ENCODE data around the gene CYBB. TPM values are rescaled to one million over a fixed set of nuclear protein-coding genes. Genes with fewer than 3 reads are reported as not detected.
"Not testable (repeated sequence)": the region's sequence is repeated elsewhere in the genome, so short reads cannot be mapped to it uniquely, and the experiment has no call there.

CYBB gene
- 10 to 100 TPM in 11 of 12 donors, not detected in 1; 11.2 to 28.6 (median 19.2) TPM for polyA plus RNA-seq (ENCODE audit: insufficient read length in 12 of 12)
- long read RNA-seq, donor 1, full-length matches to known transcripts: 2 of 2 reads
- long read RNA-seq, donor 1, partial matches to known transcripts: 0 of 2 reads
- long read RNA-seq, donor 1, other reads (novel, unspliced or antisense): 0 of 2 reads
- long read RNA-seq, donor 2, full-length matches to known transcripts: 6 of 20 reads
- long read RNA-seq, donor 2, partial matches to known transcripts: 14 of 20 reads
- long read RNA-seq, donor 2, other reads (novel, unspliced or antisense): 0 of 20 reads
- long read RNA-seq, donor 3, full-length matches to known transcripts: 2 of 2 reads
- long read RNA-seq, donor 3, partial matches to known transcripts: 0 of 2 reads
- long read RNA-seq, donor 3, other reads (novel, unspliced or antisense): 0 of 2 reads
- long read RNA-seq, donor 4, full-length matches to known transcripts: 1 of 1 reads
- long read RNA-seq, donor 4, partial matches to known transcripts: 0 of 1 reads
- long read RNA-seq, donor 4, other reads (novel, unspliced or antisense): 0 of 1 reads
- long read RNA-seq, donor 5: 0 reads
- long read RNA-seq, donor 6, full-length matches to known transcripts: 2 of 2 reads
- long read RNA-seq, donor 6, partial matches to known transcripts: 0 of 2 reads
- long read RNA-seq, donor 6, other reads (novel, unspliced or antisense): 0 of 2 reads
- long read RNA-seq, donor 7, full-length matches to known transcripts: 2 of 2 reads
- long read RNA-seq, donor 7, partial matches to known transcripts: 0 of 2 reads
- long read RNA-seq, donor 7, other reads (novel, unspliced or antisense): 0 of 2 reads
- long read RNA-seq, donor 8, full-length matches to known transcripts: 2 of 2 reads
- long read RNA-seq, donor 8, partial matches to known transcripts: 0 of 2 reads
- long read RNA-seq, donor 8, other reads (novel, unspliced or antisense): 0 of 2 reads
- long read RNA-seq, donor 9, full-length matches to known transcripts: 2 of 2 reads
- long read RNA-seq, donor 9, partial matches to known transcripts: 0 of 2 reads
- long read RNA-seq, donor 9, other reads (novel, unspliced or antisense): 0 of 2 reads
- long read RNA-seq, donor 10, full-length matches to known transcripts: 3 of 3 reads
- long read RNA-seq, donor 10, partial matches to known transcripts: 0 of 3 reads
- long read RNA-seq, donor 10, other reads (novel, unspliced or antisense): 0 of 3 reads
- long read RNA-seq, donor 11, full-length matches to known transcripts: 4 of 18 reads
- long read RNA-seq, donor 11, partial matches to known transcripts: 14 of 18 reads
- long read RNA-seq, donor 11, other reads (novel, unspliced or antisense): 0 of 18 reads

- DNase-seq: no peak
These were observed at the start of gene CYBB for GRCh38 chrX:37779857-37780256. TSS of gene CYBB (plus strand) at chrX:37780059. CDS start at chrX:37780078, 19 bp downstream.

- DNase-seq: peak; percentile 65
These were observed 34.5 kb upstream of the CYBB start for GRCh38 chrX:37745354-37745753.

DNA sequence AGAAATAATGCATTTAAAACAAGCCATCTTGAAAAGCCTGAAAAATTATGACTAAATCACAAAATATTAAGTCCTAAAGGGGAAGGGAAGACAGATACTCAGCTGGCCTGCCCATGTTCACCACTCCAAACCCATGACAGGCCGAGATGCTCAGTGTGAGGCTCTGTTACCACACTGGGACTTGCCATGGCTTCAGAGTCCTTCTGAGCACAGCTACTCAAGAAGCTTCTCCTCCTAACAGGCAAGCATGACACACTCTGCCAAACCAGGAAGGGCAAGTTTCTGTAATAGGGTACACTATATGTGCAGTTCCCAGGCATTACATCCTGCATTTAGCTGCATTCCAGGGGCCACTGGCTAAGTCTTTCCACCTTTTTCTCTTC, 34.0 kb upstream of the CYBB start:
- DNase-seq: no peak

- no peak for DNase-seq
These were observed 33.5 kb upstream of the CYBB start for GRCh38 chrX:37746218-37746941.

GRCh38 chrX:37746951-37747350, 32.9 kb upstream of the CYBB start:
- DNase-seq: no peak

DNA sequence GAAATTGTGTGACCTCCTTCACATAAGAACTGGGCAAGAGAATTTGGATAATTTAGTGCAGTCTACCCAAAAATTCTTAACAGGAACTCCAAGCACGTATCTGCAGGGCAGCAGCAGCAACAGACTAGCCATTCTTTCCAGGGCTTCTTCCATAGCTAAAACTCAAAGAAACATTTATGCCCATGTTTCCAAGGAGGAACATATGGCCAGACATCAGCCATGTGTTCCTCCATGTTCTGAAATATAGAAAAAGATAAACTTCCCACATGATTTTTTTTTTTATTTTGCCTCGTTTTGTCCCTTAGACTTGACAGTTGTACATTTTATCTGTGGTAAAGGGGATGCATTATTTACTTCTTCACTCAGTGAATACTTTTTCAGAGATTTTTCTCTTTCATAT, 27.6 kb upstream of the CYBB start:
- no peak for DNase-seq

DNA sequence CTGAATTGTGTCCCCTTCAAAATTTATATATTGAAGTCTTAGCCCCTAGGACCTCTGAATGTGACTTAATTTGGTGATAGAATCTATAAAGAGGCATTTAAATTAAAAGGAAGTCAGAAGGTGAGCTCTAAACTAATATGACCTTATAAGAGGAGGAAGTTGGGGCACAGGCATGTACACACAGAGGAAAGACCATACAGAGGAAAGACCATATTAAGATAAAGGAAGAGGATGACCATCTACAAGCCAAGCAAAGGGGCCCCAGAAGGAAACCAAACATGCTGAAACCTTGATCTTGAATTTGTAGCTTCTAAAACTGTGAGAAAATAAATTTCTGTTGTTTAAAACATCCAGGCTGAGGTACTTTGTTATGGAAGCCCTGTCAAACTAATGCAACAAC, 26.9 kb upstream of the CYBB start:
- DNase-seq: no peak

DNA sequence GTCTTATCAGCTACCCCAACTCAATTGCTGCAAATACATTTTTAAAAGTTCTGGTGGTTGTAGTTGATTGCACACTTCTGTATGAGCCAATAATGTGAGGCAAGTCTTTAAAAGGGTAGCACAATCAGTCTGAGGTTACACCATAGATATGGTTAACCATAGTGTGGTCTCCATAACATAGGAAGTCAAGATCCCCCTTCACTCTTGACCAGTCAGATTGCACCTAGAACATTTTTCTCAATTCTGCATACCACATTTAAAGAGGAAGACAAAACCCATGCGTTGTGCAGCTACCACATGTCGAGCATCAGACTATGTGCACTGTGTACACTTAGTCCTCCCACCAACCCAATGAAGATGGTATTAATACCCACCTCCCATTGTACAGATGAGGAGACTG, 26.5 kb upstream of the CYBB start:
- no peak for DNase-seq

GRCh38 chrX:37754516-37754915, 25.3 kb upstream of the CYBB start:
- DNase-seq: no peak

GRCh38 chrX:37755025-37755424, 24.8 kb upstream of the CYBB start:
- no peak for DNase-seq

DNA sequence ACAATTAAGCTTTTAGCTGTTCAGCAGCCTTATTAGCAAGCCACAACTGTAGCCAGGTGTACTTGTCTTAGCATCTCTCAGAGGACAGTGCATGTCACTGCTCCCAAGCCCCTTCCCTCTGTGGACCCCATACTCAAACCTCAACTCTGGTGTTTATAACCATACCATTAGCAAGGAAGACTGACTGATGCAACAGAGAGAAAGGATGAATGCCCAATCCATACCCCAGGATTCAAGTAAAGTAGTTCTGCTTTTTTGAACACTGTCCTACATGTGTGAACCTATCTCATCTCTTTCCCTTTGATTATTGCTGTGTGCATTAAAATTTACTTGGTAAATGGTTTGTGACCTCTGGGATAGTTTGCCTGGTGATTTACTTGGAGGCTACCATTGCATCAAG, 22.8 kb upstream of the CYBB start:
- no peak for DNase-seq

DNA sequence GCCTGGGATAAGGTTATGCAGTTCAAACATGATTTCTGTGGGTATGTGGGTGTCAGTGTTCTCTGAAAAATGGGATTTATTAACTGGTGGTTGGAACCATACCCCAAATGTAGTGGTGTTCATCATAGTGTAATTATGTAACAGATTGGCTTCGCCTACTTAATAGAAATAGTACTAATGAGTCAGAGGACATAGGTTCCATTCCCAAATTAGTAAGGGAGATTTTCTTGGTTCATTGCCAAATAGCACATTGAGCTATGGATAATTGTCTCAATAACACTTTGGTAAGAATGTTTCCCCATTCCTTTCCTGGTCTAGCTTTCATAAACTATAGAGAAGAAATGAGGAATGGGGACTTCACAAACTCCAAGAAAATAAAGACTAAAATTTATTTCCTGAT, 20.5 kb upstream of the CYBB start:
- DNase-seq: no peak

GRCh38 chrX:37759878-37760418, 19.9 kb upstream of the CYBB start:
- no peak for DNase-seq

- no peak for DNase-seq
These were observed 16.5 kb upstream of the CYBB start for GRCh38 chrX:37763400-37763799.

GRCh38 chrX:37765507-37765906, 14.4 kb upstream of the CYBB start:
- no peak for DNase-seq

DNA sequence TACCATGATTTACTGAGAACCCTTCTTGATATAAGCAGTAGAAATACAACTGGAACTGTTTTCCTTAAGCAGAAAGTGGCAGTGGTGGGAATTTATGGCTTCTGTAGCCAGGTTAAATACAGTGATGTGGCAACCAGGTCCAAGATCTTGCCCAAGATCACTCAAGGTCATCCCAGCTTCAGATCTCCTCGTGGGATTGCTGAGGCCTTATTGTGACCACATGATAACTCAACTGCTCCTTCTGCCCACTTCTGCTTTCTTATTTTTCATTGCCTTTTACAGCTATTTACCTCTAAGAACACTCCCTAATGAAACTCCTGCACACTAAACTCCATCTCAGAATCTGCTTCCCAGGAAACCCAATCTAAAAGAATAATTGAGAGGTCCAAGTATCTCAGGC, 12.4 kb upstream of the CYBB start:
- no peak for DNase-seq

GRCh38 chrX:37768866-37769265, 11.0 kb upstream of the CYBB start:
- not testable (repeated sequence) for DNase-seq

GRCh38 chrX:37776283-37776986, 3.4 kb upstream of the CYBB start:
- no peak for DNase-seq

- no peak for DNase-seq
These were observed 2.9 kb upstream of the CYBB start for GRCh38 chrX:37776987-37777325.

DNA sequence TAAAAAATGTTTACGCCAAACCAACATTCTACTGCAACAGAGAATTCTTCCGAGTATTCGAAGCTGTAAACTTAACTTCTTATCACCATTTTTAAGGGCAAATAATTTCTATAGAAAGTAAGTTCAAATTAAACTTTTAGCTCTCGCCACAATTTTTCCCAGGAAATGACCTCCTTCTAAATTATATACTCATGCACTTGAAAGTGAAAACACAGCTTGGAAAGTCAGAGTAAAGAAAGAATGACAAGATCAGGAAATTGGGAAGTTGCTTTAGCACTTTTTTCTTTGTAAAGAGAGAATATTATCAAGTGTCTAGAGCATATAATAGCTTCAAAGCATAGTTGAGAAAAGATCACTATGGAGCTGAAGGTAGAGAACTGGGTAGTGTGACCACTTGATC, 1.2 kb downstream of the CYBB start:
- no peak for DNase-seq
